HG03457 (cell line): ENCODE data around the gene POLDIP3.

ENCODE experiments used
- ATAC-seq: cut with Tn5 transposase; IDR thresholded peaks from one replicate; pipeline ENCODE4 v1.9.1; 2021; ENCODE audit warnings: moderate number of reproducible peaks; ENCODE audit not compliant: unreplicated experiment

Gene POLDIP3

DNA sequence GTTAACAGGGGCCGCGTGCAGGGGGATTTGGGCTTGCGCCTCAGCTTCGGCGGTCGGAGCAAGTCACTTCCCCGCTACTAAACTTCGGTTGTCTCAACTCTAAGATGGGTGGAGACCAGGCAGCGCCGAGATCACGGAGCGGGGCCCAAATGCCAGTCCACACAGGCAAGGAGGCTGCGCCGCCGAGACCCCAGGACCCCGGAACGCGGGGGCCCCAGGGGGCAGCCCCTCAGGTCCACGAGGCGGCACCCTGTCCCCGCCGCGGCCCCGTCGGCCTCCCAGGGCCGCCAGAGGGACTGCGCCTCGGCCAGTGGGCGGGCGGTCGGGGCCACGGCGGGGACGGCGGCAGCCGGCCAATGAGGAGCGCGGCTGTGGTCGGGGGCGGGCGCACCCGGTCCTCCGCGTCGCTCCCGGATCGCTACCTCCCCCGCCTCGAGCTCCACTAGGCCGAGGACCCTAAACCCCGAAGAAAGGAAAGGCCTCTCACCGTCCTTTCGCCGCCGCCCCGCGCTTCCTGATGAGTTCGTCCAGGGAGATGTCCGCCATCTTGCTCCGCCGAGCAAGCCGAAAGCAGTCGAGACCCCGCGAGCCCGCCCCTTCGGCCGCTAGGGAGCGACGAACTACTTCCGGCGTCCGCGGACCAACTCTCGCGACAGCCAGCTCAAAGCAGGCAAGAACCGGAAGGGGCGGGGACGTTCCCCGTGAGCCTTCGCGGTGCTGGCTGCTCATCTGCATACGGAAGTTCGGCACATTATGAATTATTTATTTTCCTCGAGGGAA, at the start of gene POLDIP3:
Gene POLDIP3, minus strand, starts transcription at position 572 of the 780 bp plus-strand sequence. Its CDS starts 26 bp downstream, at position 546.
- peak; percentile 52 for ATAC-seq

DNA sequence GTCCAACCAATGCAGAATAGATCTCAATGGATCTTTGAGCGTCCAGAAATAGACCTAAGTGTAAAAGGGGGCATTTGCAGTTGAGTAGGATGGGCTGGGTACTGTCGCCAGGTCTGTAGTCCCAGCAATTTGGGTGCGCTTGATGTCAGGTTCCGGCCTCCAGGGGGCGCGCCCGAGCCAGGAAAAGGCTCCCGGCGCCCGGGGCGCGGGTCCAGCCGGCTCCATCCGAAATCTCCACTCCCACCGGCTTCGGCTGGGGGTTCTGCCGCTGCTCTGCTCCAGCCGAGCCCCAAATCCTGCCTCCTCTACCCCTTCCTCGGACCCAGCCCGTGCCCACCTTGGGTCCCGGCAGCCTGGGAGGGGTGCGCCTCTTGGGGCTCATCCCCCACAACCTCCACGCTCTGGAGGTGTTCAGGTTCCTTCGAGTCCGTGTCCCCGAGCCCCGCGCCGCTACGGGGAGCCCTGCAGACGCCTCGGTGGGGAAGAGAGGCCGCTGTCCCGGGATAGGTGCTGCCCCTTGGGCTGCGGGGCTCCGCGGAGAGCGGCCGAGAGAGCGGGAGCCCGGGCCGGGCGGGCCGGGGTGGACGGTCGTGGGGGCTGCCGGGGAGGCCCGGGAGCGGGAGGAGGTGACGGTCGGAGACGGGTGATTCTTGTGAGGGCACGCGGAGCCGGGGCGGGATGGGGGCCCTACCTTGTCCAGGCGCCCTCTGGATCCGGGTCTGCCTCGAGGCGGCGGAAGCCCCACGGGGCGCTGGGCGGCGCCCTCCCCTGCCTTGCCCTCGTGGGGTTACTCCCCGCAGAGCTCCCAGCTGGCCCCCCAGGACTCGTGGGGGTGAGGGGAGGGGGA, 47.5 kb upstream of the POLDIP3 start:
- no peak for ATAC-seq

DNA sequence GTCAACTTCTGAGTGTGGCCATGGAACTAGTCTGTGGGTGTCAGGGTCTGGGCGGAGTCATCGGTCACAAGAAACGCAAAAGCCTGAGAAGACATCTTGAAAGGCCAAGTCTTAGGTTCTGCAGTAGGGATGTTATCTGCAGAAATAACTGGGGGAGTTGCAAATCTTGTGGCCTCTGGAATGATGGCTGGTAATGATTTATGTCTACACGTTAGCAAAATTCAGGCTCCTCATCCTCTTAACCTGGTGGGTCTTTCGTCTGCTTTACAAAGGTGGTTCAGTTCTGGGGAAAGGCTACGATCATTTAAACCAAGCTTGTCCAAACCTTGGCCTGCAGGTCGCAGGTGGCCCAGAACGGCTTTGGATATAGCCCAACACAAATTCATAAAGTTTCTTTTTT, 41.9 kb upstream of the POLDIP3 start:
- ATAC-seq = no peak

DNA sequence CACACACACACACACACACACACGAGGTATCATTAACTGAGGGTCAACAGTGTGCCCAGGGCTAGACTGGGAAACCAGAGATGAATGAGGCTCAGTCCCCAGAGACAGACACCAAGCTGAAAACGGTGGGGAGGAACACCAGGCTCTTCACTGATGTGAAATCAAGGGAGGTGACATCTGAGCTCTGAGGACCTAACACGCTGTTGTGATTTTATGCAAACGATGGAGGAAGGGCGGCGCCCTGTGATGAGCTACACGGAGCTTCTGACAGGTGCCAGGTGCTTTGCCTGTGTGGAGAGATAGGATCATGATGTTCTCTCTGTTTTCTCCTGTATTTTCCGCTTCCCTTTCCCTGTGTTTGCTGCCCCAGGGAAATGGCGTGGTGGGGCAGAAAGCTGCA, 41.0 kb upstream of the POLDIP3 start:
- no peak for ATAC-seq

DNA sequence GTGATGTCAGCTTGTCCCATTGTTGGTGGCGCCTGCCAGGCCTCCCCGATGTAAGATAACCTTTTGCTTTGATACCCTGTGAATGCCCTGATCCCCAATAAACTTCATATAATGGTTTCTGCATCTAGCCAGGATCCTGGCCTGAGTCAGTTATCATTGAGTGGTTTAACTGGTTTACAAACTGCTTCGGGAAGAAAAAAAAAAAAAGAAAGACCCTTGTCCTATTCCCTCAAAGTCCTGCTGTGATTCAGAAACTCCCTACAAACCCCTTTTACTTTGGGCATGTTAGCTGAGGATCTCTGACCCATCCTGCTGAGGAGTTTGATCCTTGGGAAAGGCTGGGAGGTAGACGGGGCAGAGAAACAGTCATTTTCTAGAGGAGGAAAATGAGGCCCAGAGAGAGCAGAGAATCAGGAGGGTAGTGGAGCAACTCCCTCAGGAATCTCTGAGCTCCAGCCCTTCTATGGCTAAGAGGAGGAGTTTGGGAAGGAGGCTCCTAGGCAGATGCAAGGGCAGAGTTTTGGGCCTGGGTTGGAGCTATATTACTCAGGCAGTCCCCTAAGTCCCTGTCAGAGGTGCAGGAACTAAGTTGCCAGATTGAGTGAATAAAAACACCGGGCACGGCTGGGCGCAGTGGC, 39.9 kb upstream of the POLDIP3 start:
- ATAC-seq = no peak

DNA sequence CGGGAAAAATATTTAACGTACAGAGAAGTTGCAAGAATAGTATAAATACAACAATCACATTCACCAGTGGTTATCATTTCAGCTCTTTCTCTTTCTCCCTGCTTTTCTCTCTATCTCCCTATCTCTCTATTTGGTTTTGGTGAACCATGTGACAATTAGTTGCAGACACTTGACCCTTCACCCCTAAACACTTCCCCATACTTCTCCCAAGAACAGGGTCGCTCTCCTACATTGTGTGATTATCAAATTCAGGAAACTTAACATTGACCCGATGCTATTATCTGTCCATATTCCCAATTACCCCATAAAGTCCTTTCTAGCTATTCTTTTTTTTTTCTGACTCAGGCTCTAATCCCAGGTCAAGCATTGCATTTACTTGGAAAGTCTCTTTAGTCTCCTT, 39.3 kb upstream of the POLDIP3 start:
- no peak for ATAC-seq

GRCh38 chr22:42651134-42651533, 36.5 kb upstream of the POLDIP3 start:
- ATAC-seq = no peak

DNA sequence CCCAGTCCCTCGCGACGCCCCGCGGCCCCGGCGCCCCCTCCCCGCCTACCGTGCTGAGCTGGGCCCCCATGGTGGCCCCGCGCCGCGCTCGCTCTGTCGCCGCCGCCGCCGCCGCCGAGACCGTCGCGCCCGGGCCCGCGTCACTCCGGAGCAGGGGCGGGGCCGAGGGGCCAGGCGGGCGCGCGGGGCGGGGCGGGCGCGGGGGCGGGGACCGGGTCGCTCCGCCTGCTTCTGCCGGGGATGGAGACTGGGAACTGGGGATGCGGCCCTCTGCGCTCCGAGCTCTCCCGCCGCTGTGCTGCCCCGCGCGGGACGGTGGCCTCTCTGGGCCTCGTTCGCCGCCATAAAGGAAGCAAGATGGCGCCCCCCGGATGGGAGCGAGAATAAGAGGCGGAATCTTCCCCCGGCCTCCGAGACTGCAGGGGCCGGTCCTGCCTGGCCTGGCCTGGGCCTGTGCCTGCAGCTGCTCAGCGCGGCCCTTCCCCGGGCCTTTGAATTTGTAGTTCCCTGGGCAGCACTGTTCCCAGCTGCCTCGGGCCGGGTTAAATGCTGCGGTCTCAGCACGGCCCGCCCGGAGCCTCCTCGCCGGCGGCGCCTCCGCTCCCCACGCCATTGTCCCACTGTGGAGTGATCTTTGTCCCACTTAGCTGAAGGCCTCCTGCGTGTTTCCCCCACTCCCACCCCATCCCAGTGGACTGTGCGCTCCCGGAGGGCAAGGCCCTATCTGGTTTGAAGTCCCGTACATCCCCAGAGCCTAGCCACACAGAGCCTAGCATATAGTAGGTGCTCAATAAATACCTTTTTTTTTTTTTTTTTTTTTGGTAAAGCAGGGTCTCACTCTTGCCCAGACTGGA, 34.8 kb upstream of the POLDIP3 start, which contains the start of gene CYB5R3:
Gene CYB5R3, minus strand, starts transcription at position 147 of the 854 bp plus-strand sequence. Its CDS starts 77 bp downstream, at position 70.
- ATAC-seq = peak; percentile 43

GRCh38 chr22:42648368-42649245, 33.9 kb upstream of the POLDIP3 start:
- ATAC-seq = peak; percentile 16

DNA sequence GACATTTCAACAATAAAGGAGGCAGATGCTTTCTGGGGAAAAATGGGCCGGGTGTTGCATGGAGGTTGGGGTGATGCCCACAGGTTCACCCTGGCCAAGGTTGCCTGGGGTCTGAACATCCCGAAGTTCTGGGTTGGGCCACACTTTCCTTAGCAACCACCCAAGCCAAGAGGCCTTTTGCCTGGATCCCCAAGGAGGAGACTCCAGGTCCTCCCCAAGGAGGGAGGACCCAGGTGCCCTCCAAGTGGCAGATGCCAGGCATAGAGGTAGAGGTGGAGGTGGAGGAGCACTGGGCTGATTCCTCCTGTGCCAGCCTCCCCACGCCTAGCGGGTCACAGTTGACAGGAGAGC, 33.3 kb upstream of the POLDIP3 start:
- ATAC-seq = no peak

DNA sequence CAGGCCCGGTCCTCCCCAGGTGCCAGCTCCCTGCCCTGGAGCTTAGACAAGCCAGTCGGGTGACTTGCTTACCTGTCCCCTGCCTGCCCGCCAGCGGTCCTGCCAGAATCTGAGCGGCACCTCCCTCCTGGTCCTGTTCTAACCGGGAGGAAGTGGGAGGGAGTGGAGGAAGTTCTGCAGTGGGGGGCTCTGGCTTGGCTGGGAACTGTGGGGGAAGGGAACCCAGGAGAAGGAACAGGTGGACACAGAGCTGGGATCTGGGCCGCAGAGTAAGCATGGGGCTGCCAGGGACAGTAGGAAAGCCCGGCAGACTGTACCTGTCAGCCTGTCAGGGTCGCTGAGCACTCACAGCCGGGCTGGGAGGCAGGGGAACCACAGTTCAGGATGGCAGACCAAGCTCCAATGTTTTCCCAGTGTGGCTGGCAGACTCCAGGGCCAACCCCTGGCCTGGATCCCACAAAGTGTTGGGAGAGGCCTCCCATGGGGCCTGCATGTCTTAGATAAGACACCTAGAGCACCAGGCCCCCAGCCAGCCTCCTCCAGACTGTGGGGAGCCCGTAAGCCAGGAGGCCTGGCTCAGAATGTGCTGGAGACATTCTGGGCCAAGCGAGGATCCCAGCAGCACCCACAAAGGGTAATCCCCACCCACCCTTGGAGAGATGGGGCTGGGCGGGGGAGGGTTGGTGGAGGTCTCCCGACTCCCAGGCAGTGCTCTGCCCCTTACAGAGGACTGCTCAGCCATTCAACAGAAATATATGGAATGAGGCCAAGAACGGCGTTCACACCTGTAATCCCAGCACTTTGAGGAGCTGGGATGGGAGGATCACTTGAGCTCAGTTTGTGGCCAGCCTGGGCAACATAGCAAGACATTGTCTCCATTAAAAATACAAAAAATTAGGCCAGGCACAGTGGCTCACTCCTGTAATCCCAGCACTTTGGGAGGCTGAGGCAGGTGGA, 32.2 kb upstream of the POLDIP3 start:
- no peak for ATAC-seq

DNA sequence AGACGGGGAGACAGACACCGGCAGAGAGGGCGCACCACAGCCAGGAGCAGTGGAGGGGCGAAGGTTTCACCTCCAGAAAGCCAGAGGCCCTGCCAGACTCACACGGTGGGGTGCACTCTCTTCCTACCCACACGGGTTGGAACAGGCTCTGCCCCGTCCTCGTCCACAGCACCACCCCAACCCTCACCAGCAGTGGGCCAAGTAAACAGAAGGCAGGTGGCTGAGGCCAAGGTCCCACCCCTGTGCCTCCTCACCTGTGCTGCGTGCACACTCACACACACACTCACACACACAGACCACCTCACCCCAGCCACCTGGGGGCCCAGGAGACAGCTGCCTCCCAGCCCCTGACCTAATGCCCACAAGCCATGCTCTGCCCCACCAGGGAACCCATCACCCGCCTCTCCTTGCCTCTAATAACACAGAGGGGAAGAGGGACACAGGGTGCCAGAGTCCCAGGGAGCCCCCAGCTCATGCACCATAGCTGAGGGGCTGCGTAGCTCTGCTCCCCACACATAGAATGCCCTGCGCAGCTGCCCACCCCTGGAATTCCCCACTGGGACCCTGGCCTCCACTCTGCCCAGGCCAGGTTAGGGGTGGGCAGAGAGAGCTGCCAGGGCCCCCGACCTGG, 31.4 kb upstream of the POLDIP3 start:
- no peak for ATAC-seq

GRCh38 chr22:42645341-42645937, 30.8 kb upstream of the POLDIP3 start:
- ATAC-seq = no peak

DNA sequence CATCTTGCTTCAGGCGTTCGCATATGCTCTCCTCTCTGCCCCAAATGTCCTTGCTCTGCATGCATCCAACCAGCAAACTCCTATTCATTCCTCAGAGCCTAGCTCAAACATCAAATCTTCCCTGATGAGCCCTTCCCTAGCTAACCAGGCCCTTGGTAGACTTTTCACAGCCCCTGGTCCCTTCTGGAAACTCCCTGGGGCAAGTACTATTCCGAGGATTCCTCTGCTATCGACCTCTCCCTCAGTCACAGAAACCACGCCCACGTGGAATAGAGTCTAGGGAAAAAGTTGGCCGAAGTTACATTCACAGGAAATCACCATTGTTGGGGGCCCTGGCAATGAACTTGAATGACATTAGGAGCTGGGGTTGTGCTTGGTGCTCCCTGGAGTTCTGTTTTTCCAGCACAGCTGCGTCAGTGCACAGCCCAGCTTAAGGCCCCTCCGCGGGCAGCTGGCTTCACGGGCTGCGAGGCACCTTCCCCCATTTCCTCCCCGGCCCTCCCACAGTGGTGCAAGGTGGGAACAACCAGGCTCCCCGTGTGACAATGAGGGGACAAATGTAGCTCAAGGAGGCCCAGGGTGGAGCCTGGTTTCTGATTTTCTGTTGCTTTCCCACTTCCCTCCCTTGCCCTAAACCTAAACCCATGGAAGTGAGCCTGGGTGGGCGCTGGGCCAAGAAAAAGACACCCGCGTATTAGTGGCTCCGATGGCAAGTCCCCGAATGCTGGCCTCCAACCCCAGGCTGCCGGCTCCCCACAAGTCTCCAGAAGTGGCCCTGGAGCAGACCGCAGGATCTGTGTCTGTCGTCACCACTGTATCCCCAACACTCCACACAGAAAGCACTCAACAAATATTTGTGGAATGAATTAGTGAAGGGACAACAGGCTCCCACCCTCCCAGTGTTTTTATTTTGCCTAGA, 30.0 kb upstream of the POLDIP3 start:
- no peak for ATAC-seq

DNA sequence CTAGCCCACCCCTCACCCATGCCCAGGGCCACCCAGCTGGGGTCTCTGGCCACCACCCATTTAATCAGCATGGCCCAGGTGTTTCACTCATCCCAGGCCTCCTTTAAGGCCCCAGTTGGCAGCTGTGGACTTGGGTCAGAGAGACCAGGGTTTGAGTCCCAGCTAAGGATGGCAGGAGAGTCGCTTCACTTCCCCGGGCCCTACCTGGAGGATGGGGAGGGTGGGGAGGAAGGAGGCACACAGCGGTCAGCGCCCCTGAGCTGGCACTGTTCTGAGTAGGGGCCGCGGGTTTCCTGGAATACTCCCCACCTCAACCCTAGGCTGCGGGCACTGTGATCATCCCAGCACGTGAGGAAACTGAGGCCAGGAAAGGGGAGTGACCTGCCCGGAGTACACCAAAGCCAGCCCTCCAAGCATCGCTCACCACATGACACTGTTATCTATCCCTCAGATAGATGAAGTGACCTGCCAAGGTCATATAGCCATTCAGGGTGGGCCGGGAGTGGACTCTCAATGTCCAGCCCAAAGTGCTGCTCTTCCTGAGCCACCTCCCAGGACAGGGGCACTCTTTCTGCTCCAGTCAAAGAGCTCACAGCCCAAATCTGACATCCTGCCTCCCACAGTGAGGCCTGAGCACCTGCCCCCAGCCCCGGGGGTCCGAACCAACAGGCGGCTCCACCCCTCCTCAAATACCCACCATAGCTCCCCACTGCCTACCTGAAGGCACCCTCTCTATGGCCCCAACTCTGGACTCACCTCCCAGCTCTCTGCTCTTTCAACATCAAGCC, 29.1 kb upstream of the POLDIP3 start:
- no peak for ATAC-seq
